ENCODE data around the gene NR1I3. TPM values are rescaled to one million over a fixed set of nuclear protein-coding genes. Genes with fewer than 3 reads are reported as not detected.
A peak's percentile ranks its signal among the peaks of the same experiment; 100 is the strongest.
"Not testable (repeated sequence)": the region's sequence is repeated elsewhere in the genome, so short reads cannot be mapped to it uniquely, and the experiment has no call there.

The NR1I3 gene
- total RNA-seq, 4 donors from 2014 or later = 2.1 TPM; not detected in 3

- intact Hi-C loops (cut with DNase I; ENCODE audit: low total_unique reads); H3K4me3 ChIP-seq (ENCODE audit: low read depth, poor library complexity, severe bottlenecking); DNase-seq (ENCODE audit: low spot score in 2 of 2): not testable (repeated sequence)
- WGBS, 2 donors = 75 to 83% methylated on average over 5 of the region's 5 CpGs
These were observed 17.3 kb upstream of the NR1I3 start for GRCh38 chr1:161255302-161255701.

GRCh38 chr1:161251579-161251978 is 13.6 kb upstream of the NR1I3 start:
- TF ChIP-seq POLR2A (IDR thresholded peaks at IDR 0.05) = no peak
- no peak for TF ChIP-seq CTCF (IDR thresholded peaks at IDR 0.05)
- 89 to 90% methylated on average over 8 of the region's 8 CpGs for WGBS, 2 donors
- H3K4me3 ChIP-seq (ENCODE audit: low read depth, poor library complexity, severe bottlenecking) = no peak overlapping the region
- no peak for DNase-seq (ENCODE audit: low spot score in 2 of 2)
- intact Hi-C loops (cut with DNase I; ENCODE audit: low total_unique reads) = no loop called here

- DNase-seq (ENCODE audit: low spot score in 2 of 2) = no peak
- intact Hi-C loops (cut with DNase I; ENCODE audit: low total_unique reads) = no loop called here
- WGBS, 2 donors = 75 to 79% methylated on average over 7 of the region's 7 CpGs
- H3K4me3 ChIP-seq (ENCODE audit: low read depth, poor library complexity, severe bottlenecking) = no peak overlapping the region
- no peak for TF ChIP-seq CTCF (IDR thresholded peaks at IDR 0.05)
These were observed 12.8 kb upstream of the NR1I3 start for GRCh38 chr1:161250829-161251228.

GRCh38 chr1:161250100-161250499 is 12.1 kb upstream of the NR1I3 start:
- DNase-seq (ENCODE audit: low spot score in 2 of 2); intact Hi-C loops (cut with DNase I; ENCODE audit: low total_unique reads); H3K4me3 ChIP-seq (ENCODE audit: low read depth, poor library complexity, severe bottlenecking): not testable (repeated sequence)
- WGBS, 2 donors = 84 to 85% methylated on average over 5 of the region's 5 CpGs

GRCh38 chr1:161244888-161245287 is 6.9 kb upstream of the NR1I3 start:
- peak in 1 of 2 donors; percentile 26 for DNase-seq (ENCODE audit: low spot score in 2 of 2)
- 47 to 48% methylated on average over 4 of the region's 4 CpGs for WGBS, 2 donors
- no peak overlapping the region for H3K4me3 ChIP-seq (ENCODE audit: low read depth, poor library complexity, severe bottlenecking)

GRCh38 chr1:161242313-161242712 is 4.3 kb upstream of the NR1I3 start:
- 76 to 79% methylated on average over 2 of the region's 2 CpGs for WGBS, 2 donors
- no peak for DNase-seq (ENCODE audit: low spot score in 2 of 2)
- TF ChIP-seq CTCF (IDR thresholded peaks at IDR 0.05) (no peak), POLR2A (IDR thresholded peaks at IDR 0.05) (no peak)
- no peak overlapping the region for H3K4me3 ChIP-seq (ENCODE audit: low read depth, poor library complexity, severe bottlenecking)
- intact Hi-C loops (cut with DNase I; ENCODE audit: low total_unique reads) = no loop called here

More at GRCh38 chr1:161244888-161245287, 6.9 kb upstream of the NR1I3 start:
- intact Hi-C loops (cut with DNase I; ENCODE audit: low total_unique reads) = no loop called here
- TF ChIP-seq CTCF (IDR thresholded peaks at IDR 0.05) = no peak
- TF ChIP-seq POLR2A (IDR thresholded peaks at IDR 0.05) = no peak

- WGBS, 2 donors = 69 to 73% methylated on average over 3 of the region's 3 CpGs
- TF ChIP-seq POLR2A (IDR thresholded peaks at IDR 0.05) (no peak), CTCF (IDR thresholded peaks at IDR 0.05) (no peak)
- intact Hi-C loops (cut with DNase I; ENCODE audit: low total_unique reads) = no loop called here
- no peak overlapping the region for H3K4me3 ChIP-seq (ENCODE audit: low read depth, poor library complexity, severe bottlenecking)
- DNase-seq (ENCODE audit: low spot score in 2 of 2) = no peak
These were observed 3.7 kb upstream of the NR1I3 start for GRCh38 chr1:161241682-161242081.

All from lower leg skin (tissue), 4 donors.